D721Med (cell line): ENCODE measurements around the gene NFKBIB.
A peak's percentile ranks its signal among the peaks of the same experiment; 100 is the strongest.
"Not testable (repeated sequence)": the region's sequence is repeated elsewhere in the genome, so short reads cannot be mapped to it uniquely, and the experiment has no call there.

ENCODE experiments used
- DNase-seq: peaks from one replicate; pipeline ENCODE4 v3.0.0; 2011; ENCODE audit warnings: low spot score; ENCODE audit not compliant: insufficient read length
- FAIRE-seq: peaks from 2 replicates; lab custom pipeline; 2011; peaks lifted over from hg19 to GRCh38; lab: Jason Lieb, UNC
- TF ChIP-seq, protein P1 (sequence below): IDR thresholded peaks from 2 replicates; pipeline ENCODE4 v1.5.1; 2012; ENCODE audit warnings: mild to moderate bottlenecking, control low read depth; ENCODE audit not compliant: insufficient read depth; ENCODE audit errors: missing control alignments

Gene NFKBIB, protein sequence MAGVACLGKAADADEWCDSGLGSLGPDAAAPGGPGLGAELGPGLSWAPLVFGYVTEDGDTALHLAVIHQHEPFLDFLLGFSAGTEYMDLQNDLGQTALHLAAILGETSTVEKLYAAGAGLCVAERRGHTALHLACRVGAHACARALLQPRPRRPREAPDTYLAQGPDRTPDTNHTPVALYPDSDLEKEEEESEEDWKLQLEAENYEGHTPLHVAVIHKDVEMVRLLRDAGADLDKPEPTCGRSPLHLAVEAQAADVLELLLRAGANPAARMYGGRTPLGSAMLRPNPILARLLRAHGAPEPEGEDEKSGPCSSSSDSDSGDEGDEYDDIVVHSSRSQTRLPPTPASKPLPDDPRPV

DNA sequence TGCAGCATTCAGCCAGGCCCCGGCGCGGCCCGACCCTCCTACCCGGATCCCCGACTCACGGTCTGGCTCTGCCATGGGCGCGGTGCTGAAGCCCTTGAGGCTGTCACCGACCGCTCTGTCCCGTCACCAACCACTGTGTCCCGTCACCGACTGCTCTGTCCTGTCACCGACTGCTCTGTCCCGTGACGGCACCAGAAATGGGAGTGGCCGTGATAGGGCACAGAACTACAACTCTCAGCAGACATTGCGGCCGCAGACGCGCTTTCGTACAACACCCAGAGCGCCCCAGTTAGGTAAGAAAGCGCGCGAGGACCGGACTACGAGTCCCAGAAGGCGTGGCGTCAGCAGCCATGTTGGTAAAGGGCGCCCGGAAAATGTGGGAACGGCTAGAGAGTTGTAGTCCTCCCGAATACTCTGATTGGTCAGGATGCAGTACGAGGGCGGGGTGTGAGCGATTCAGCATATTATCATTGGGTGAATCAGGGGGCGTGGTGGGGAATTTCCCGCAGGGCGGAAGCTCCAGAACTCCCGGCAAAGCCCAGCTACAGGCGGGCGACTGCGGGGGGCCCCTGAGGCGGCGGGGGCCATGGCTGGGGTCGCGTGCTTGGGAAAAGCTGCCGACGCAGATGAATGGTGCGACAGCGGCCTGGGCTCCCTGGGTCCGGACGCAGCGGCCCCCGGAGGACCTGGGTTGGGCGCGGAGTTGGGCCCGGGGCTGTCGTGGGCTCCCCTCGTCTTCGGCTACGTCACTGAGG lies at the start of gene NFKBIB, which contains the start of gene SIRT2:
Gene NFKBIB, plus strand, starts transcription at position 523 of the 755 bp plus-strand sequence. Its CDS starts 64 bp downstream, at position 587.
Gene SIRT2, minus strand, starts transcription at position 172 of the 755 bp plus-strand sequence. Its CDS starts 97 bp downstream, at position 75.
- DNase-seq (peak; percentile 95), FAIRE-seq (no peak)
- TF ChIP-seq, protein P1, sequence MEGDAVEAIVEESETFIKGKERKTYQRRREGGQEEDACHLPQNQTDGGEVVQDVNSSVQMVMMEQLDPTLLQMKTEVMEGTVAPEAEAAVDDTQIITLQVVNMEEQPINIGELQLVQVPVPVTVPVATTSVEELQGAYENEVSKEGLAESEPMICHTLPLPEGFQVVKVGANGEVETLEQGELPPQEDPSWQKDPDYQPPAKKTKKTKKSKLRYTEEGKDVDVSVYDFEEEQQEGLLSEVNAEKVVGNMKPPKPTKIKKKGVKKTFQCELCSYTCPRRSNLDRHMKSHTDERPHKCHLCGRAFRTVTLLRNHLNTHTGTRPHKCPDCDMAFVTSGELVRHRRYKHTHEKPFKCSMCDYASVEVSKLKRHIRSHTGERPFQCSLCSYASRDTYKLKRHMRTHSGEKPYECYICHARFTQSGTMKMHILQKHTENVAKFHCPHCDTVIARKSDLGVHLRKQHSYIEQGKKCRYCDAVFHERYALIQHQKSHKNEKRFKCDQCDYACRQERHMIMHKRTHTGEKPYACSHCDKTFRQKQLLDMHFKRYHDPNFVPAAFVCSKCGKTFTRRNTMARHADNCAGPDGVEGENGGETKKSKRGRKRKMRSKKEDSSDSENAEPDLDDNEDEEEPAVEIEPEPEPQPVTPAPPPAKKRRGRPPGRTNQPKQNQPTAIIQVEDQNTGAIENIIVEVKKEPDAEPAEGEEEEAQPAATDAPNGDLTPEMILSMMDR, result no peak

DNA sequence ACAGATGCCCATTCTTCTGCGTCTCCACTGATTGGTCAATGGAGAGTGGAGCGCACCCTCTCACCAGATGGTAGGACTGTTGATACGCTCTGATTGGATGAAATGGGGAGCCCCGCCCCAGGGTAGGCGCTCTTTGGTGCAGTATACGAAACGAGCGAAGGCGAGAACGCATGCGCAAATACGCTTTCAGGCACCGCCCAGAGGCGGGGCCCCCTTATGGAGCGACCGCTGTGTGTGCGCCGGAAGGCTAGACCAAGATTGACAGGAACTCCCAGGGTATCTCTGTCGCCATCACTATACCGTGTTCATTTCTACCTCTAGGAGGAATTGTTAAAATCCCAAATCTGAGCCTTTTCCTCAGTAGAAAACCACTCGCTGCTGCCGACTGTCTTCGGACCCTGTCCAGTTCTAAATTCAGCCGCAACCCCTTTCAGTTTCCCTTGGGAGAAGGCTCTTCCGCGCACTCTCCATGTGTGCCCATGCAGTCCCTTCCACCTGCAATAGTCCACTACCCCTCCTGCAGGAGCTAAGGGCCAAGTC lies 49.3 kb upstream of the NFKBIB start:
- peak; percentile 80 for FAIRE-seq
- DNase-seq, result peak; percentile 70
- TF ChIP-seq, protein P1, result no peak

DNA sequence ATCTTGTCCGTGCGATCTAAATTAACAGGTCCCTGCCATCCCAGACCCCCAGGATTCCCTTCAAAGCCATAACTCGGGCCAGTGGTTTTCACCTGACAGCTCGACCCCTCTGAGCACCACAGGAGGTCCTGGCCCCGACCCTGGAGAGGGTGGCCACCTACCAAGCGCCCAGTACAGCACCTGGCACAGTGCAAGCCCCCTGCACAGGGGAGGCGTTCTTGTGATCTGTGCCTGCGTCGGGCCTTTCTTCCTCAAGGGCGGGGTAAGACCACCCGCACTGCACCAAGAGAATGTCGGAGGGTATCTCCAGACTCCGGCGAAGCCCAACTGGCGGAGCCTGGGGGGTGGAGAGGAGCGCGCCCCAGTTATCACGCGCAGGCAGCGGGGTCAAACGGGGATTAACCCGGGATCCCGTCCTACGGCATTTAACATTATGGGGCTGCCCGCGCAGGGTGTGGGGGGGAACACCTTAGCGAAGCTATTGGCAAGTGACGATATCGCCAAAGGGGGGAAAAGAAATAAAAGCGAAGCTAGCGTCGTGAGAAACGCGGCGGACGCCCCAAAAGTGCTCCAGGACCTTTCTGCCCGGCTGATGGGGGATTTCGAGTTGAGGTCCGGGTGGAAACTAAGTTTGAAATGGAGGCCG lies 48.7 kb upstream of the NFKBIB start:
- DNase-seq (no peak), FAIRE-seq (no peak)
- TF ChIP-seq, protein P1, result no peak

DNA sequence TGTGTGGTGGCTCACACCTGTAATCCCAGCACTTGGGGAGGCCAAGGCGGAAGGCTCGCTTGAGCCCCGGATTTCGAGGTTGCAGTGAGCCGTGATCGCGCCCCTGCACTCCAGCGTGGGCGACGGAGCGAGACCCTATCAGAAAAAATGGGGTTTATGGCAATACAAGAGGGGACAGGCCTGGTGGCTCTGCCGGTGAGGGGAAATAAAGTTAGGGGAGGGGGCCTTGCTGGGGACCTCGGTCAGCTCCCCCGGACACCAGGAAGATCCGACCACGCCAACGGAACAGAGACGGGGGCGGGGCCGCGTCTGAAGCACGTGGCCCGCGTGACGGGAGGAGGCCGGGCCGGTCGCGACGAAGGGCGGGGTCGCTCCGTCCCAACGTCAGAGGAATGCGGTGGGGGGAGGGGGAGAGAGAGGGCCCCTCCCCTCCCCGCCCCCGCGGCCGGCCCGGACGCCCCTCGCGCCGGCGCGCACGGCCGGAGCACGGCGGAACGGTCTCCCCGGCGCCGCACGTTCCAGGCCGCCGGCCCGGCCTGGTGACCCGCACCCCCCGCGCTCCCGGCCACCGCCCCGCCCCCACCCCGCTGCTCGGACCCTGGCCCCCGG lies 48.0 kb upstream of the NFKBIB start:
- DNase-seq (no peak), FAIRE-seq (no peak)
- TF ChIP-seq, protein P1, result no peak

DNA sequence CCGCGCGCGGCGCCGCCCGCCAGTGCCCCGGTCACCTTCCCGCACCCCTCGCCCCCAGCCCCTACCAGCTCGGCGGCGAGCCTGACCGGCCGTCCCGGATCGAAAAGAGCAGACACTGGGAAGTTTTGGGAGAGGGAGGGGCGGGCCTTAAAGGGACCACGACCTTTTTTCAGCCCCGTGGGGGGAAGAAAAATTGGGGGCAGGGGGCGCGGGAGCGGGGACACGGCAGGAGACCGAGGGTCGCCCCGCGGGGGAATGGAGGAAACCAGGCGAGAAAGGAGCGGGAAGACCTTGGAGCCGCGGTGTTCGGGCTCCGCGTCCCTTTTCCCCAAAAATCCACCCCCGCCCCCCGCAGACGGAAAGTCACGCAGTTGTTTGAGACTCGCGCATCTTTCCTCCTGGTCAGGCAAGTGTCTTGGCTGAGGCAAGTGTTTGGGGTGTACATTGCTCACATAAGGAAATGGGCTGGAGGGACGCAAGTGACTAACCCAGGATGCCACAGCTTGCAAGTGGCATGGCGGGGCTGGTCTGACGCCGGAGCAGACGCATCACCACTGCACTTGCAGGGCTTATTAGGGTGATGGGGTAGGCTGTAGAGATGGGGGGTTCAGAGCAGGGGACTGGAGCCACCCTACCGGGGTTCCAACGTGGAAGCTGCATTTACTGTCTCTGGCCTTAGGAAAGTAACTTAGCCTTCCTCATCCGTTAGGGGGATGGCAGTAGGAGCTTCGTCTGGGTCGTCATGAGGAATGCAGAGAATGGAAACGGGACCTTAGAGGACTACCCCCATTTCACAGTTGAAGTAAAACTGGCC lies 47.3 kb upstream of the NFKBIB start:
- no peak for FAIRE-seq
- TF ChIP-seq, protein P1, result no peak
- no peak for DNase-seq

DNA sequence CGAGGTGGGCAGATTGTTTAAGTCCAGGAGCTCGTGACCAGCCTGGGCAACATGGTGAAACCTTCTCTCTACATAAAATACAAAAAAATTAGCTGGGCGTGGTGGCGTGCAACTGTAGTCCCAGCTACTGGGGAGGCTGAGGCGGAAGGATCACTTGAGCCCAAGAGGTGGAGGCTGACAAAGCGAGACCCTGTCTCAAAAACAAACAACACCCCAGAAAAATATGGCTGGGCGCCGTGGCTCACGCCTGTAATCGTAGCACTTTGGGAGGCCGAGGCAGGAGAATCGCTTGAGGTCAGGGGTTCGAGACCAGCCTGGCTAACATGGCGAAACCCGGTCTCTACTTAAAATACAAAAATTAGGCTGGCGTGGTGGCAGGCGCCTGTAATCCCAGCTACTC lies 46.6 kb upstream of the NFKBIB start:
- no peak for DNase-seq
- no peak for FAIRE-seq
- TF ChIP-seq, protein P1, result no peak

DNA sequence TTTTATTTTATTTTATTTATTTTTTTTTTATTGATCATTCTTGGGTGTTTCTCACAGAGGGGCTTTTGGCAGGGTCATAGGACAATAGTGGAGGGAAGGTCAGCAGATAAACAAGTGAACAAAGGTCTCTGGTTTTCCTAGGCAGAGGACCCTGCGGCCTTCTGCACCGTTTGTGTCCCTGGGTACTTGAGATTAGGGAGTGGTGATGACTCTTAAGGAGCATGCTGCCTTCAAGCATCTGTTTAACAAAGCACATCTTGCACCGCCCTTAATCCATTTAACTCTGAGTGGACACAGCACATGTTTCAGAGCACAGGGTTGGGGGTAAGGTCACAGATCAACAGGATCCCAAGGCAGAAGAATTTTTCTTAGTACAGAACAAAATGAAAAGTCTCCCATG lies 44.8 kb upstream of the NFKBIB start:
- FAIRE-seq, DNase-seq: not testable (repeated sequence)

DNA sequence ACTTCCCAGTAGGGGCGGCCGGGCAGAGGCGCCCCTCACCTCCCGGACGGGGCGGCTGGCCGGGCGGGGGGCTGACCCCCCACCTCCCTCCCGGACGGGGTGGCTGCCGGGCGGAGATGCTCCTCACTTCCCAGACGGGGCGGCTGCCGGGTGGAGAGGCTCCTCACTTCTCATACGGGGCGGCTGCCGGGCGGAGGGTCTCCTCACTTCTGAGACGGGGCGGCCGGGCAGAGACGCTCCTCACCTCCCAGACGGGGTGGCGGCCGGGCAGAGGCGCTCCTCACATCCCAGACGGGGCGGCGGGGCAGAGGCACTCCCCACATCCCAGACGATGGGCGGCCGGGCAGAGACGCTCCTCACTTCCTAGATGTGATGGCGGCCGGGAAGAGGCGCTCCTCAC lies 44.0 kb upstream of the NFKBIB start:
- not testable (repeated sequence) for DNase-seq, FAIRE-seq
